Fibroblast of lung (primary cell): ENCODE data around the gene WEE2. TPM values are rescaled to one million over a fixed set of nuclear protein-coding genes. Genes with fewer than 3 reads are reported as not detected.

Experiments
- DNase-seq, 2 donors: peaks; one replicate each; pipeline versions ENCODE4 v3.0.0 to v3.0.0-alpha.2; 2010; ENCODE audit warnings: low read depth in 2 of 2
- H2AFZ ChIP-seq: 2 replicates; pipeline ENCODE4 v1.5.1; 2012; ENCODE audit warnings: low read length, control low read depth, inconsistent platforms
- H3K27ac ChIP-seq: 2 replicates; pipeline ENCODE4 v1.5.1; 2011; ENCODE audit warnings: low read length, control low read depth; ENCODE audit not compliant: insufficient read depth
- H3K27me3 ChIP-seq: 2 replicates; pipeline ENCODE4 v1.5.1; 2011; ENCODE audit warnings: mild to moderate bottlenecking, low read length; ENCODE audit not compliant: control insufficient read depth, insufficient read depth
- H3K36me3 ChIP-seq: 2 replicates; pipeline ENCODE4 v1.5.1; 2011; ENCODE audit warnings: low read length; ENCODE audit not compliant: control insufficient read depth, insufficient read depth
- H3K4me1 ChIP-seq: 2 replicates; pipeline ENCODE4 v1.5.1; 2011; ENCODE audit warnings: low read length; ENCODE audit not compliant: control insufficient read depth, insufficient read depth; ENCODE audit errors: extremely low read depth
- H3K4me2 ChIP-seq: 2 replicates; pipeline ENCODE4 v1.5.1; 2011; ENCODE audit warnings: low read length, control low read depth; ENCODE audit not compliant: insufficient read depth; ENCODE audit errors: extremely low read depth
- H3K4me3 ChIP-seq, 4 experiments: fragments of 200-600 bp in 1 of 4; sonication (generic) in 1 of 4; replicated peaks in 1 of 4; 2 replicates each; pipeline ENCODE4 v1.5.1; 2011 to 2016; ENCODE audit warnings: low read length in 4 of 4, low read depth in 3 of 4, mild to moderate bottlenecking in 3 of 4, control low read depth in 2 of 4, inconsistent platforms in 1 of 4, mixed read lengths in 1 of 4; ENCODE audit not compliant: insufficient read depth in 1 of 4; ENCODE audit errors: control extremely low read depth in 1 of 4
- H3K79me2 ChIP-seq: 2 replicates; pipeline ENCODE4 v1.5.1; 2012; ENCODE audit warnings: mild to moderate bottlenecking, low read length, inconsistent platforms; ENCODE audit not compliant: control insufficient read depth, insufficient read depth
- H3K9ac ChIP-seq: 2 replicates; pipeline ENCODE4 v1.5.1; 2011; ENCODE audit warnings: mild to moderate bottlenecking, low read length, control low read depth; ENCODE audit not compliant: insufficient read depth
- H3K9me3 ChIP-seq: 2 replicates; pipeline ENCODE4 v1.5.1; 2012; ENCODE audit warnings: low read depth, low read length; ENCODE audit not compliant: control insufficient read depth, insufficient read depth
- H4K20me1 ChIP-seq: 2 replicates; pipeline ENCODE4 v1.5.1; 2011; ENCODE audit warnings: low read length; ENCODE audit not compliant: control insufficient read depth, insufficient read depth; ENCODE audit errors: extremely low read depth
- EZH2 ChIP-seq: IDR thresholded peaks from 2 replicates; pipeline ENCODE4 v1.5.1; 2012; ENCODE audit warnings: low read length, control low read depth, mild to moderate bottlenecking; ENCODE audit errors: missing control alignments
- polyA plus RNA-seq, 2 donors: library from polyadenylated mRNA; depleted of rRNA in 1 of 2; stranded (reverse) in 1 of 2; unstranded in 1 of 2; fragments of >200 nt; gene quantifications; 2 replicates each; pipeline ENCODE4 v1.2.1, GENCODE V29; 2011 to 2012; ENCODE audit warnings: missing spikeins in 1 of 2
- total RNA-seq: library from RNA; depleted of rRNA; stranded (reverse); fragments of >200 nt; gene quantifications from 2 replicates; pipeline ENCODE4 v1.2.1, GENCODE V29; 2014
- TF ChIP-seq, protein P1 (sequence below), 2 donors: IDR thresholded peaks in 1 of 2; conservative IDR thresholded peaks in 1 of 2; 1 replicate in 1 of 2; 2 replicates in 1 of 2; pipeline ENCODE4 v1.5.1; 2011 to 2012; ENCODE audit warnings: low read length in 2 of 2, control low read depth in 1 of 2, inconsistent platforms in 1 of 2, low read depth in 1 of 2, mild to moderate bottlenecking in 1 of 2

WEE2 gene
- total and polyA plus RNA-seq, 2 donors (not counting 1 experiment from before 2014, with no cell fraction given), result not detected

DNA sequence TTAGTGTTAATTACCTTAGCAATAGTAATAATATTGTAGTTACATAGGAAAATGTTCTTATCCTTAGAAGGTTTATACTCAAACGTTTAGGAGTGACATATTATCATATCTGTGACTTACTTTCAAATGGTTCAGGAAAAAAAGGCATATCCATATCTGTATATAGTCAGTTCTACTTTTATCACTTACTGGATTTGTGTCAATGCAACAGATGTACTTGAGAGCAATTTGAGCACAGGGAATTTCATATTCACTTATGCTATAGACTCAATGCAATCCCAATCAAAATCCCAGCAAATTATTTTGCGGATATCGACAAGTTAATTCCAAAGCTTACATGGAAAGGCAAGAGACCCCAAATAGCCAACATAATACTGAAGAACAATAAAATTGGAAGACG lies 16.2 kb upstream of the WEE2 start:
- no peak for DNase-seq
- no peak overlapping the region for H3K4me3 ChIP-seq
- H2AFZ ChIP-seq, result no peak overlapping the region
- TF ChIP-seq, protein P1, sequence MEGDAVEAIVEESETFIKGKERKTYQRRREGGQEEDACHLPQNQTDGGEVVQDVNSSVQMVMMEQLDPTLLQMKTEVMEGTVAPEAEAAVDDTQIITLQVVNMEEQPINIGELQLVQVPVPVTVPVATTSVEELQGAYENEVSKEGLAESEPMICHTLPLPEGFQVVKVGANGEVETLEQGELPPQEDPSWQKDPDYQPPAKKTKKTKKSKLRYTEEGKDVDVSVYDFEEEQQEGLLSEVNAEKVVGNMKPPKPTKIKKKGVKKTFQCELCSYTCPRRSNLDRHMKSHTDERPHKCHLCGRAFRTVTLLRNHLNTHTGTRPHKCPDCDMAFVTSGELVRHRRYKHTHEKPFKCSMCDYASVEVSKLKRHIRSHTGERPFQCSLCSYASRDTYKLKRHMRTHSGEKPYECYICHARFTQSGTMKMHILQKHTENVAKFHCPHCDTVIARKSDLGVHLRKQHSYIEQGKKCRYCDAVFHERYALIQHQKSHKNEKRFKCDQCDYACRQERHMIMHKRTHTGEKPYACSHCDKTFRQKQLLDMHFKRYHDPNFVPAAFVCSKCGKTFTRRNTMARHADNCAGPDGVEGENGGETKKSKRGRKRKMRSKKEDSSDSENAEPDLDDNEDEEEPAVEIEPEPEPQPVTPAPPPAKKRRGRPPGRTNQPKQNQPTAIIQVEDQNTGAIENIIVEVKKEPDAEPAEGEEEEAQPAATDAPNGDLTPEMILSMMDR (conservative IDR thresholded peaks at IDR 0.05 in 1 of 2, IDR thresholded peaks at IDR 0.05 in 1 of 2; ENCODE audit: low read depth in 1 of 2, low read length in 2 of 2), result no peak
- TF ChIP-seq EZH2, result no peak
- no peak overlapping the region for H3K4me2 ChIP-seq
- H4K20me1 ChIP-seq, result no peaks in the 10 kb centered on the region
- H3K27me3 ChIP-seq, result no peaks in the 10 kb centered on the region
- no peaks in the 10 kb centered on the region for H3K4me1 ChIP-seq
- H3K27ac ChIP-seq, result no peak overlapping the region
- no peaks in the 10 kb centered on the region for H3K79me2 ChIP-seq
- H3K9ac ChIP-seq, result no peak overlapping the region
- H3K36me3 ChIP-seq, result no peaks in the 10 kb centered on the region
- H3K9me3 ChIP-seq, result no peaks in the 10 kb centered on the region

DNA sequence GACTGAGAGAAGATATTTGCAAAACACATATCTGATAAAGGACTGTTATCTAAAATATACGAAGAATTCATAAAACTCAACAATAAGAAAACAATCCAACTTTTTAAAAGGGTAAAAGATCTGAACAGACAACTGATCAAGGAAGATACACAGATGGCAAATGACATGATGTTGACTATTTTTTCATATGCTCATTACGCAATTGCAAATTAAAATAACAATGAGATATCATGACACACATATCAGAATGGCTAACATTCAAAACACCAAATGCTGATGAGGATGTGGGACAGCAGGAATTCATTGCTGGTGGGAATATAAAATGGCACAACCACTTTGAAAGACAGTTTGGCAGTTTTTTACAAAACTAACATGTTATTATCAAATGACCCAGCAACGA lies 15.1 kb upstream of the WEE2 start:
- no peak for DNase-seq
- no peak overlapping the region for H3K27ac ChIP-seq
- H3K79me2 ChIP-seq, result no peaks in the 10 kb centered on the region
- no peaks in the 10 kb centered on the region for H3K4me1 ChIP-seq
- no peaks in the 10 kb centered on the region for H3K27me3 ChIP-seq
- H3K9ac ChIP-seq, result no peak overlapping the region
- TF ChIP-seq, protein P1 (conservative IDR thresholded peaks at IDR 0.05 in 1 of 2, IDR thresholded peaks at IDR 0.05 in 1 of 2; ENCODE audit: low read depth in 1 of 2, low read length in 2 of 2), result no peak
- no peak for TF ChIP-seq EZH2
- no peaks in the 10 kb centered on the region for H3K9me3 ChIP-seq
- H3K36me3 ChIP-seq, result no peaks in the 10 kb centered on the region
- no peaks in the 10 kb centered on the region for H4K20me1 ChIP-seq
- no peak overlapping the region for H3K4me3 ChIP-seq
- no peak overlapping the region for H3K4me2 ChIP-seq
- H2AFZ ChIP-seq, result no peak overlapping the region

DNA sequence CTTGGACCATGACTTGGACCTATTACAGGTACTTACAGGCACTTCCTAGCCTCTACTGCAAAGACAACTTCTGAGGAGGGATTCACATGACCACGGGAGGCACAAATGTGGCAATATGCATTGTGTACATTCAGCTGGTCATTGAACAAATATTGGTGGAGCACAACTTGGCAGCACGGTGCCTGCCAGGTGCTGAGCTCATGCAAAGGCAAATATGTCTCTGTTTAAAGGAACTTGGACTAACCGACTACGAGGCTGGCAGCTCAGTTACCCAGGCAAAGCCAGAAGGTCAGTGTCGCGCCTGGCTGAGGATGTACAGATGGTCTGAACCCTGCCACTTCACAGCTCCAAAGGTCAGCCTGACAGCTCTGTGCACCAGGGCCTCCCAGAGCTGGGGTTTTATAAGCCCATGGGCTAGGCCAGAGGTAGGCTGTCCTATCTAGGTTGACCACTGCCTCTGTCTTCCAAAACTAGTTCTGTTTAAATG lies 12.3 kb upstream of the WEE2 start:
- no peaks in the 10 kb centered on the region for H4K20me1 ChIP-seq
- DNase-seq, result no peak

More for the DNA sequence above, 12.3 kb upstream of the WEE2 start:
- Histone ChIP-seq H3K36me3 (no peaks in the 10 kb centered on the region), H3K79me2 (no peaks in the 10 kb centered on the region), H3K9ac (no peak overlapping the region), H3K4me3 (no peak overlapping the region), H3K9me3 (no peaks in the 10 kb centered on the region), H2AFZ (no peak overlapping the region), H3K4me1 (no peaks in the 10 kb centered on the region), H3K27me3 (no peaks in the 10 kb centered on the region), H3K4me2 (no peak overlapping the region), H3K27ac (no peak overlapping the region)
- TF ChIP-seq, protein P1 (conservative IDR thresholded peaks at IDR 0.05 in 1 of 2, IDR thresholded peaks at IDR 0.05 in 1 of 2; ENCODE audit: low read depth in 1 of 2, low read length in 2 of 2), result no peak
- no peak for TF ChIP-seq EZH2
